GM12878 (cell line): ENCODE data around the gene CCNY. TPM values are rescaled to one million over a fixed set of nuclear protein-coding genes. Genes with fewer than 3 reads are reported as not detected.

Source experiments
- FOS ChIP-seq: IDR thresholded peaks from 3 replicates; pipeline ENCODE4 v1.6.1; 2011; ENCODE audit warnings: borderline replicate concordance; ENCODE audit not compliant: insufficient read length; ENCODE audit errors: extremely low read depth
- NRF1 ChIP-seq: conservative IDR thresholded peaks from 2 replicates; pipeline ENCODE4 v1.6.1; 2011; ENCODE audit warnings: mild to moderate bottlenecking, low read depth, low read length, improper control_type of control experiment
- TBL1XR1 ChIP-seq: IDR thresholded peaks from 2 replicates; pipeline ENCODE4 v1.6.1; 2012; ENCODE audit warnings: low read depth, low read length, improper control_type of control experiment
- TCF12 ChIP-seq: IDR thresholded peaks from 2 replicates; pipeline ENCODE4 v1.6.1; 2011; ENCODE audit warnings: low read depth, mild to moderate bottlenecking, low read length
- ZSCAN29 ChIP-seq: fragments of 450-650 bp; IDR thresholded peaks from 2 replicates; pipeline ENCODE4 v1.6.1; 2017; ENCODE audit warnings: mild to moderate bottlenecking, moderate library complexity
- polyA plus RNA-seq, 11 experiments: library from polyadenylated mRNA; depleted of rRNA in 4 of 11; unstranded in 6 of 11; stranded (reverse) in 5 of 11; fragments of >200 nt; fragmentation: Nextera tagmentation in 4 of 11; fragmentation: Illumina TruSeq in 1 of 11; extraction: Ambion mirVana in 4 of 11; extraction: Trizol in 1 of 11; gene quantifications; 1 replicate in 1 of 11; 2 replicates in 10 of 11; pipeline versions ENCODE4 v1.2.1 to v1.2.3, GENCODE V29; 2011 to 2016; ENCODE audit warnings: inconsistent platforms in 2 of 11, missing spikeins in 2 of 11, low read depth in 1 of 11
- total RNA-seq, 4 experiments: library from RNA; depleted of rRNA in 3 of 4; stranded (reverse); fragments of >200 nt in 3 of 4; fragmentation: Illumina TruSeq in 1 of 4; extraction: Trizol in 1 of 4; gene quantifications; 2 replicates each; pipeline versions ENCODE4 v1.2.1 to v1.2.3, GENCODE V29; 2013 to 2021
- TF ChIP-seq, protein P1 (sequence below): fragments of 450-650 bp; IDR thresholded peaks from 2 replicates; pipeline ENCODE4 v1.6.1; 2017; ENCODE audit warnings: mild to moderate bottlenecking, moderate library complexity
- TF ChIP-seq, protein P2 (sequence below): fragments of 450-650 bp; conservative IDR thresholded peaks from 2 replicates; pipeline ENCODE4 v1.6.1; 2017; ENCODE audit warnings: mild to moderate bottlenecking, moderate library complexity

The CCNY gene
- total and polyA plus RNA-seq, 10 of the 15 experiments (the other 5 are each of a cell fraction or from before 2014, with no cell fraction given), result 3.6 to 50.0 (median 26.1) TPM

DNA sequence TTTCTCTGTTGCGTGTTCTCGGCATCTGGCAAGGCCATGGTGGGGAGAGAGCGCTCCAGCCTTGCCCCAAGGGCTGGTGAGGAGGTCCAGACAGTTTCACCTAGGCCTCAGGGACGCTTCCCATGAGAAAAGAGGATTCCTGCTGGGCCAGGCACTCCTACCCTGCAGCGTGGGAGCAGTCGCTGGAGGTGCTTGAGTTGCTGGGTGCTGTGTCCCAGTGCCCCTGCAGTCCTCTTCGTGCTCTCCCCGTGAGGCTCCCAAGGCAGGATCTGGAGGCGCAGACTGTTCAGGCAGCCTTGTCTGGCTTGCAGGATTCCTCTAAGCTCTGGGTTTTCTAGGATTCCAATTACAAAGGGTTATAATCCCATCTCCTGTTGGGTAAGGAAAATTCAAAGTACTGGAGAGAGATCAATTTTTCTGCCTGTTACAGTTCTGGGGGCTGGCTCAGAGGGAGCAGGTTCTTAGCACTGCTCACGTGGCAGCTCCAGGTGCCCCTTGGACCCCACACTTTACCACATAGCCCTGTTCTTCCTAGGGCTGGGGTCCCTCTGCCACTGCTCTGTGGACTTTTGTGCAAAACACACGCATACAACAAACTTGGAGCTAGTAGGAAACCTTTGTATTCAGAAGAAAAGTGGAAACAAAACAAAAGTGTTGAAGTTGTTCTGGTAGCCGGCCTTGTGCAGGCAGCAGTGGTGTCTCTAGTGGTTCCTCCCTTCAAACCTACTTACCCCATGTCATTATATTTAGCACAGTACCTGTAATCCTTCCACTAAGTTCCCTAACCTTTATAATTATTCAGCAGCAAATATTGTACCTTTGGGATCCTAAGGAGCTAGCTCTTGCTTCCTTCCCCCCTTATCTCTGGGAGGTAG is 60.5 kb downstream of the CCNY start (continued):
- TF ChIP-seq ZSCAN29 (no peak), TBL1XR1 (no peak), FOS (no peak), TCF12 (no peak), NRF1 (no peak)
- TF ChIP-seq, protein P1, sequence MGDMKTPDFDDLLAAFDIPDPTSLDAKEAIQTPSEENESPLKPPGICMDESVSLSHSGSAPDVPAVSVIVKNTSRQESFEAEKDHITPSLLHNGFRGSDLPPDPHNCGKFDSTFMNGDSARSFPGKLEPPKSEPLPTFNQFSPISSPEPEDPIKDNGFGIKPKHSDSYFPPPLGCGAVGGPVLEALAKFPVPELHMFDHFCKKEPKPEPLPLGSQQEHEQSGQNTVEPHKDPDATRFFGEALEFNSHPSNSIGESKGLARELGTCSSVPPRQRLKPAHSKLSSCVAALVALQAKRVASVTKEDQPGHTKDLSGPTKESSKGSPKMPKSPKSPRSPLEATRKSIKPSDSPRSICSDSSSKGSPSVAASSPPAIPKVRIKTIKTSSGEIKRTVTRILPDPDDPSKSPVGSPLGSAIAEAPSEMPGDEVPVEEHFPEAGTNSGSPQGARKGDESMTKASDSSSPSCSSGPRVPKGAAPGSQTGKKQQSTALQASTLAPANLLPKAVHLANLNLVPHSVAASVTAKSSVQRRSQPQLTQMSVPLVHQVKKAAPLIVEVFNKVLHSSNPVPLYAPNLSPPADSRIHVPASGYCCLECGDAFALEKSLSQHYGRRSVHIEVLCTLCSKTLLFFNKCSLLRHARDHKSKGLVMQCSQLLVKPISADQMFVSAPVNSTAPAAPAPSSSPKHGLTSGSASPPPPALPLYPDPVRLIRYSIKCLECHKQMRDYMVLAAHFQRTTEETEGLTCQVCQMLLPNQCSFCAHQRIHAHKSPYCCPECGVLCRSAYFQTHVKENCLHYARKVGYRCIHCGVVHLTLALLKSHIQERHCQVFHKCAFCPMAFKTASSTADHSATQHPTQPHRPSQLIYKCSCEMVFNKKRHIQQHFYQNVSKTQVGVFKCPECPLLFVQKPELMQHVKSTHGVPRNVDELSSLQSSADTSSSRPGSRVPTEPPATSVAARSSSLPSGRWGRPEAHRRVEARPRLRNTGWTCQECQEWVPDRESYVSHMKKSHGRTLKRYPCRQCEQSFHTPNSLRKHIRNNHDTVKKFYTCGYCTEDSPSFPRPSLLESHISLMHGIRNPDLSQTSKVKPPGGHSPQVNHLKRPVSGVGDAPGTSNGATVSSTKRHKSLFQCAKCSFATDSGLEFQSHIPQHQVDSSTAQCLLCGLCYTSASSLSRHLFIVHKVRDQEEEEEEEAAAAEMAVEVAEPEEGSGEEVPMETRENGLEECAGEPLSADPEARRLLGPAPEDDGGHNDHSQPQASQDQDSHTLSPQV, result no peak
- TF ChIP-seq, protein P2, sequence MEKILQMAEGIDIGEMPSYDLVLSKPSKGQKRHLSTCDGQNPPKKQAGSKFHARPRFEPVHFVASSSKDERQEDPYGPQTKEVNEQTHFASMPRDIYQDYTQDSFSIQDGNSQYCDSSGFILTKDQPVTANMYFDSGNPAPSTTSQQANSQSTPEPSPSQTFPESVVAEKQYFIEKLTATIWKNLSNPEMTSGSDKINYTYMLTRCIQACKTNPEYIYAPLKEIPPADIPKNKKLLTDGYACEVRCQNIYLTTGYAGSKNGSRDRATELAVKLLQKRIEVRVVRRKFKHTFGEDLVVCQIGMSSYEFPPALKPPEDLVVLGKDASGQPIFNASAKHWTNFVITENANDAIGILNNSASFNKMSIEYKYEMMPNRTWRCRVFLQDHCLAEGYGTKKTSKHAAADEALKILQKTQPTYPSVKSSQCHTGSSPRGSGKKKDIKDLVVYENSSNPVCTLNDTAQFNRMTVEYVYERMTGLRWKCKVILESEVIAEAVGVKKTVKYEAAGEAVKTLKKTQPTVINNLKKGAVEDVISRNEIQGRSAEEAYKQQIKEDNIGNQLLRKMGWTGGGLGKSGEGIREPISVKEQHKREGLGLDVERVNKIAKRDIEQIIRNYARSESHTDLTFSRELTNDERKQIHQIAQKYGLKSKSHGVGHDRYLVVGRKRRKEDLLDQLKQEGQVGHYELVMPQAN, result no peak
